HG03521 (cell line): ENCODE data around the gene SLC30A3.
"Not testable (repeated sequence)": the region's sequence is repeated elsewhere in the genome, so short reads cannot be mapped to it uniquely, and the experiment has no call there.

Source experiments
- ATAC-seq: cut with Tn5 transposase; IDR thresholded peaks from one replicate; pipeline ENCODE4 v1.9.1; 2021; ENCODE audit warnings: mild to moderate bottlenecking, moderate library complexity; ENCODE audit not compliant: unreplicated experiment

Gene SLC30A3

DNA sequence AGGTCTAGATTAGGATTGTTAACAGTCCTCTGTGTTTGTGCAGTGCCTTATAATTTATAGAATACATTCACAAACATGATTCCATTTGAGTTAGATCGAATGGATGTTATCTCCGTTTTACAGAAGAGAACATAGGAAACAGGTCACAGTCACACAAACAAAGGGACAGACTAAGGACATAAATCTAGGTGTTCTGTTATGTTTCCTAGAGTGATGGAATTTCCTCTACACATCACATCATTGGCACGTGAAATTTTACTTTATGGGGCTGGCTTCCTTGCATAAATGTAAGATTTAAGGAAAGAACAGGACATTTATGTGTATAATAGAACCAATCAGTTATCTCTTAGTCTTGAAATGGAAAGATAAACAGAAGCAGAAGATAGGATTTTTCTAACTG is 25.8 kb upstream of the SLC30A3 start:
- no peak for ATAC-seq

DNA sequence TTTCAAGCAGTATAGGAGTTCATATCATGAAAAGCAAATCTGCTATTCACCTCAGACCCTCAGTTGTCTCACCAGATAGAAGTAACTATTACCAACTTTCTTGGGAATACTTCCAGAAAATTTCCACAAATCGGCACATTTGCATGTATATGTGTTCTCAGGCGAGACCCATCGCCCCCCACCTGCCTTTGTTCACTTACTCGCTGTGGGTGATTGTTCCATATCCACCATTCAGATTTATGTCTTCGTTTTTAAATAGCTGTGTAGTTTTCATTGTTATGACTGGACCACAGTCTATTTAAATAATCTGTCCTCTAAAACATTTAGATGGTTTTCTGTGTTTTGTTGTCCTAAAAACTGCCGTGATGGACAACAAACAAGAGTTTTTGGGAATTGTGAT is 22.6 kb upstream of the SLC30A3 start:
- ATAC-seq: no peak

DNA sequence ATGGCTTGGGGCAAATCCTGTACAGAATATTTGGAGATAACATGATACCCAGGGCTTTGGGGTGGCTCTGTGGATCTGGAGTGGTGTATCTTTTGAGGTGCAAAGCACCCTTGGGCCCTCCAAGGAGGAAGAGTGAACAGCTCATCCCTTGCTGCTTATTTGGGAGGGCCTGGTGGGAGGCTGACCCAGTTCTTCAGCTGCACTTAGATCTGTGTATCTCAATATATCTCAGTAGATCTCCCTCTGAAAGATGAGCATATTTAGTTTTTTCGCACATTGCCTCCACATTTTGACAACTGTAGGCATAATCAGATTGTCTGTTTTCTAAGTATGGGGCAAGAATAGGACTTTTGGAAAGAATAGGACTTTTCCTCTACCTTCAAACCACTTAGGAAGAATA is 22.1 kb upstream of the SLC30A3 start:
- no peak for ATAC-seq

DNA sequence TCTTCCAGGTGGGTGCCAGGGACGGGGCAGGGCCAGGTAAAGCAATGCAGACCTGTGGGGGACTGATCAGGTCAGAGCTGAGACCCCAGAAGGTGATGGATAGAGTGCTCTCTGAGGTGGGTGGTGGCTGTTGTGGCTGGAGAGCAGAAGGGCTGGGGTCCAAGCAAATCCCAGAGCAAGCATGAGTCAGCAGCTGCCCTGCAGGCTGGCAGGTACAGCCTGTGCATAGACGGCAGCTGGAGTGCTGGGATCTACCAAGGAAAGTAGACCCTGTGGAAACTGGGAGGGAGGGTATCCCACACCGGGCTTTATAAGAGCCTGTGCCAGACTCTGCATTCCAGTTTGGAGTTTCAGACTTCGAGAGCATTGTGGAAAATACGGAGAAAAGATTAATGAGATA is 20.0 kb upstream of the SLC30A3 start:
- ATAC-seq: no peak

DNA sequence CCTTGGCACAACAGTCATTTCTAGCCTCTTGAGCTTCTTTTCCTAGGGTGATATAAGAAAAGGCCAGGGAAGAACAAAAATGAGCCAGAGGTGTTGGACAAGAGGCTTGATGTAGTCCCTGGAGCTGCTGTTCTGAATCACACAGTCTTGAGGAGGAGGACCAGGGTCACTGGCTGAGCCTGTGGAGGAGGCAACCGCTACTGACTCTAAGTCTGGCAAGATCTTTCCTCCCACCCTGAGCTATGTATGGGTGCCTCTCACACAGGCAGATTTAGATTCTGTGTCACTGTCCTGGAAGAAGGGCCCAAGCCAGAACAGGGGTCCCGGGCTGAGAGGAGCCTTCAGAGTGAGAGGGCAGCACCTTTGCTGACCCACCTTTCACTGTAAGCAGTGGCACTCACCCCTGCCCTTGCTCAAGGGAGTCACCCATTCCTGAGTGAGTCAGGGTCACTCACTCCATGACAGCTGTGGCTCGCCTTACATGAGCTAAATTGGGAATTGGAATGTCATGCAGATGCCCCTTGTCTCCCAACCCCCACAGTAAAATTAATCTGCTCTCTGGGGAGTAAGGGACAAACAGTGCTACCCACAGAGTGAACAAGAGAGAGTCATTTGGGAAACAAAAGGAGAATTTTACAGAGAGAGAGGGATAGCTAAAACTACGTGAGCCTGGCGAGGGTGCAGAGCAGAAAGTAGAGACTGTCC is 19.2 kb upstream of the SLC30A3 start, which contains the start of gene TRIM54:
Gene TRIM54 (plus strand): TSS at position 575 of the 705 bp plus-strand sequence. CDS start 303 bp downstream, outside the sequence.
- no peak for ATAC-seq

DNA sequence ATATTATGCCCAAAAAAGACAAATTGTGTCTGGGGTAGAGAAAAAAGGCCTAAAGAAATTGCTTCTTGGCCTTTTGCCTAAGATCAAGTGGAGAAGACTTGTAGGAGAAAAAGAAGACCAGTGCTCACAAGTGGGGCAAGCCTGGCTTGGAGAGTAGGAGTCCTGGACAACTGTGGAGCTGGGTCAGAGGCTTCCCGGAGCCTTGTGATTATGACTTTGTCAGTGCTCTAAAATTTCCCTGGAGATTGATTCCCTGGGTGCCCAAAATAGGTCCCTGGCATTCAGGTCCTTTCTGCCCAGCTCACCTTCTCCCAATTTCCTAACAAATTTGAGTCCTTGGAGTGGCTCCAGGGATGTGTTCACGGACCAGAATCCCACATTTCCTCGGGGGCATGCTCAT is 18.6 kb upstream of the SLC30A3 start:
- ATAC-seq: no peak

DNA sequence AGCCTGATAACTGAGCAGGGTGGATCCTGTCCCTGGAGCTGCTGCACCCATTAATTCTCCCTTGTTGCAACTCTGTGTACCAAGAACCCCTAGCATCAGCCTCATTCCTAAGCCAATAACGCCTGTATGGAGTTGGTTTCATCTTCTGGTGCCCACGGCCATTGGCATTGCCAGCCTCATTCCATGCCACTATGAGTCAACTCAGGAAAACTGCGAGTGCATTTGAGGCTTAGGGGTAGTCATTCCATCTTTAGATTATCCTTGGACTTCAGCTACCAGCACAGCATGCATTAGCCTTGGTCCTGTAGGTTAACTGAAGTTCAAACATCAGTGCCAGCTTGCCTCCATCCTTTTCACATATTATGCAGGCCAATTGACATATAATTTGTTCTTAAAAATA is 18.0 kb upstream of the SLC30A3 start:
- ATAC-seq: no peak

DNA sequence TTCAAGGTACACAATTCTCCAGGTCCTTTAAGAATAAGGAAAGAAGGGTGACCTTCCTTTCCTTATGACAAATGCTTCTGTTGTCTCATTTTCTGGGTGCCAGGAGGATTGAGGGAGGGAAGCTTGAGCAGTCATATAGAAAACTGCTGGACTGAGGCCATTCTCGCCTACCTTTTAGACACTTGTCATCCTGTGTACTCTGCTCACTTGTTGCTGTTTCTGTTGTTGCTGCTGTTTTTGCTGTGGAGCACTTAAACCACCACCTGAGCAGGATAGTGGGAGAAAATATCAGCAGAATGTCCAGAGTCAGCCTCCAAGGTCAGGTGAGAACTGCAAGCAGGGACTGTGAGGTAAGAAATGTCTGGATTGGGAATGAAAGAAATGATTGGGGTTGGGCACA is 15.2 kb upstream of the SLC30A3 start:
- no peak for ATAC-seq

DNA sequence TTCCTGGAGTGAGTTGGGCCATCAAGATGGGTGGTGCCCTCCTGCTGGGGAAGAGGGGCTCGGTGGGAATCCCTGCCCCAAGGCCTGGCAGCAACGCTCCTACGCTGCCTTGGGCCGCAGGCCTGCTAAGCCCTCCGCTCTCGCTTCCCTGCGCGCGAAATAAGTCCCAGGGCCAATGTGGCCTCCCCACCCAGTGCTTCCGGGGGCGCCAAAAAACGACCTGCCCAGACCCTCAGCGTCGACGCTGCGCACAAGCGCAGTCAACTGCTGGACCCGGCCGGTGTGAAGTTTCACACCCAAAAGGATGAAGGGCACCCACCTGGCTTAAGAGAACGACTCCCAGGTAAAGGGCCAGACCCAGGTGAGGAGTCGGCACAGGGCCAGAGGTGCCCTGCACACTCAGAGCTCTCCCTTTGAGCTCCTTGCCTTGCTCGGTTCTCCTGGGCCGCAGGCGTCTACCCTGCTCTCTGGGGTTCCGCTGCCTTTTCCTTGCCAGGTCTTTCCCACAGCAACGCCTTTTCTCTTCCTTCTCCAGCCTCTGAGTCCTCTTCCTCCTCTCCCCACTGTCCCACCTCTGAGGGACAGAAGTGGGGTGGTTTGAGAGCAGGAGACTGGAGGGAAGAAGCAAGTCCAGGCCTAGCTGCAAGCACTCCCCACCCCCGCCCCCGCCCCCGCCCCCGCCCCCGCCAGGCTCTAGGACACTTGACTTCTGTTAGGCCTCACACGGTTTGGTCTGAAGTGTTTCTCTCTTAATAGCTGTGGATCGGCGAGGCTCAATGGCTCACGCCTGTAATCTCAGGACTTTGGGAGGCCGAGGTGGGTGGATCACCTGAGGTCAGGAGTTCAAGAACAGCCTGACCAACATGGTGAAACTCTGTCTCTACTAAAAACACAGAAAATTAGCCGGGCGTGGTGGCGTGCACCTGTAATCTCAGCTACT is 12.6 kb upstream of the SLC30A3 start, which contains the start of gene DNAJC5G:
Gene DNAJC5G (plus strand): TSS at position 223 of the 940 bp plus-strand sequence. CDS start 1,296 bp downstream, outside the sequence.
- ATAC-seq: no peak

DNA sequence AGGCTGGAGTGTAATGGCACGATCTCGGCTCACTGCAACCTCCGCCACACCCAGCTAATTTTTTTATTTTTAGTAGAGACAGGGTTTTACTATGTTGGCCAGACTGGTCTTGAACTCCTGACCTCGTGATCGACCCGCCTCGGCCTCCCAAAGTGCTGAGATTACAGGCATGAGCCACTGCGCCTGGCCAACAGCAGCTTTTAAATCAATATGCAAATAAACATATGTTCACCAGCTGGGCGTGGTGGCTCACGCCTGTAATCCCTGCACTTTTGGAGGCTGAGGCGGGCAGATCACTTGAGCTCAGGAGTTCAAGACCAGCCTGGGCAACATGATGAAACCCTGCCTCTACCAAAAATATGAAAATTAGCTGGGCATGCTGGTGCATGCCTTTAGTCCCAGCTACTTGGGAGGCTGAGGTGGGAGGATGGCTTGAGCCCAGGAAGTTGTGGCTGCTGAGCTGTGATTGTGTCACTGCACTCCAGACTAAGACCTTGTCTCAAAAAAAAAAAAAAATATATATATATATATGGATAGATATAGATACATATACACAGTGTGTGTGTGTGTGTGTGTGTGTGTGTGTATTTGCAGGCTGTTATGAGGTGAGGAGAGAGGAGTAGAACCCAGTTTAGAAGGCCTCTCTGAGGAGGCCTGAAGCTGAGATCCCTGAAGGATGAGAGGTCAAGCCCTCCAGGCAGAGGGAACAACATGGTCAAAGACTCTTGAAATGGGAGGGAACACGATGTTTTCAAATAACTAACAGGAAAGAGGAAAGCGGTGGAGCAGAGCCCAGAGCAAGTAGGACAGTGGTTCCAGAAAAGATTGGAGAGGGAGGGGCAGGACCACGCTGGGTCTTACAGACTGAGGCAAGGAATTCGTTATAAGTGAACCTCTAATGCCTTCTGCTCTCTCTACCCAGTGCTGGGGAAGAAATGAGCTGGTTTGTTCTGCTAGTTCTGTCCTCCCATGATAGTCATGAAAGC is 10.0 kb upstream of the SLC30A3 start:
- not testable (repeated sequence) for ATAC-seq

DNA sequence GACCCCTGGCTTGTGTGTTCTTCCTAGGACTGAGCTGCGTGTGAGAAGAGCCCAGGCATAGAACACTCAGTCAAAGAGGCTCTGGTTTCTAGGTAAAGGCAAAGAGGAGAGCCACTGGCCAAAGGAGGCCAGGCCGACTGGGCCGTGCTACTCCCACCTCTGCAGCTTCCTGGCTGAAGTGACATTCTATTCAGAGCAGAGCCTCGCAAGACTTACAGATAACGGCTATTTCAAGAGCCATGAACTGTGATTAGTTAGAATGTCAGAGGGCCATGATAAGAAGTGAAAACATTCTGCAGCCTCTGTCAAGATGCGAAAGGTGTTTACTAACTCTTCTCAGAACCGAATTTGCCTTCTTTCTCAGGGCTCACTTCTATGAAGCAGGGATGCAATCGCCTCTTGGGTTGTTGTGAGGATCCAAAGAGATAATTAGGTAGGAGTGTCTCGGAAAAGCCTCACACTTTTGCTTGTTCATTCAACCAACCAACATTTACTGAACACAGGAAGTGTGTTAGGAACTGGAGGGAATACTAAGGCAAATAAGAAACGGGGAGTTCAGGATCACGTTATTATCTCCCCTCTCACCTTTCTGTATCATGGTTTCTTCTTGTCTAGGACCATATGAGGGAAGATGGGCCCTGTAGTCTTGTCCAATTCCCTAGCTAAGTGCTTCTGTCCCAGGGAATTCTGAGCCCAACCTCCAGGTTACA is 8.9 kb upstream of the SLC30A3 start:
- no peak for ATAC-seq

DNA sequence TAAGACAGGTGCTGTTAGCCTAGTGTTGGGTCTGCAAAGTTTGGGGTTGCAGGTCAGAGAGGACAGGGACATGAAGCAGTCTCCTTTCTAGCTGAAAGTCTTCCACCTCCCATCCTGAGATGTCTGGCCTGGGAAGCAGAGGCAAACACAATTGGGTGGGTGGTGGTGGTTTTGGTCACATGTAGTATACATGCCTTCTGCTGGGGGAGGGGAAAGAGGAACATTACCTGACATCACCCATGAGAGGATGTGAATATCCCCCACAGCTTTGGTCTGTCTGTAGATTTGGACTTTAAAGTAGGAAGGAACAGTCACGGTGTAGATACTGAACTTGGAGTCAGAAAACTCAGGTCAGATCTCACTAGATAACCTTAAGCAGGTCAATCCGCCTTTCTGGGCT is 7.8 kb upstream of the SLC30A3 start:
- no peak for ATAC-seq

DNA sequence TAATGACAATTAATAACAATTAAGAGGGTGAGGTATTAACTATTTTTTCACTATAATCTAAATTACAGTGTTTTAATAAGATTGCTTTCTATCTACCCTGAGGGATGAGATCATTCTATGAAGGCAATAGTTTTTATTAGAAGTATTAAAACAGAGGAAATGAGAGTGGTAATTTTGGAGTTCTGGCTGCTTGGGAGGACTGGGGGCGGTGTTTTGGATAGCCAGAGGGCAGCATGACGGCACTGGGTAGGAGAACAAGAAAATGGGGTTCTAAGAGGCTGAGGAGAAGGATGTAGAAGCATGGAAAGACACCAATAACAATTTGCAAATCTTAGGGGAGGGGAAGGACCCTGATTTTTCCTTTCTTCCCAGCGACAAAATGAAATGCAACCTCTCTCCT is 7.3 kb upstream of the SLC30A3 start:
- ATAC-seq: no peak

DNA sequence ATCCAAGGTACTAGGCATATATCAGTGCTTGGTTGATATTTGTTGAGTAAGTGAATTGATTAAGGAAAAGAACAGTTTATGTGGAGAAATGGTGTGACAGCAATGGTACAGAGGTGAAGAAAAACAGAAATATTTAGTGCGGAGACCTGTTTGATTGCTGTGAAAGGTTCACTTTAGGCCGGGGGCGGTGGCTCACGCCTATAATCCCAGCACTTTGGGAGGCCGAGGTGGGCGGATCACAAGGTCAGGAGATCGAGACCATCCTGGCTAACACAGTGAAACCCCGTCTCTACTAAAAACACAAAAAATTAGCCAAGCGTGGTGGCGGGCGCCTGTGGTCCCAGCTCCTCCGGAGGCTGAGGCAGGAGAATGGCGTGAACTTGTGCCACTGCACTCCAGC is 5.4 kb upstream of the SLC30A3 start:
- ATAC-seq: not testable (repeated sequence)

DNA sequence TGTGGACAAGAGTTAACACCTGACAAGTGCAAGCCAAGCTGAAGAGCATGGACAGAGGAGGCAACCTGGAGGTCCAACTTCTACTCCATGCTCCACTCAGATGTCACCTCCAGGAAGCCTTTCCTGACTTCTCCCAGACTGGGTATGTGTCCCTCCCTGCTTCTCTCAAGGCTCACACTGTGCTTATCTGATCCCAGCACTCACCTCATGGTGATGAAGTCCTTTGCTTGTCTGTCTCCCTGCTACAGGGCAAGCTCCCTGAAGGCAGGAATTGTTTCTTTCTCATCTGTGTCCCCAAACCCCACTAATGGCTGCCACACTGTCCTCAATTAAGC is 2.7 kb upstream of the SLC30A3 start:
- no peak for ATAC-seq

DNA sequence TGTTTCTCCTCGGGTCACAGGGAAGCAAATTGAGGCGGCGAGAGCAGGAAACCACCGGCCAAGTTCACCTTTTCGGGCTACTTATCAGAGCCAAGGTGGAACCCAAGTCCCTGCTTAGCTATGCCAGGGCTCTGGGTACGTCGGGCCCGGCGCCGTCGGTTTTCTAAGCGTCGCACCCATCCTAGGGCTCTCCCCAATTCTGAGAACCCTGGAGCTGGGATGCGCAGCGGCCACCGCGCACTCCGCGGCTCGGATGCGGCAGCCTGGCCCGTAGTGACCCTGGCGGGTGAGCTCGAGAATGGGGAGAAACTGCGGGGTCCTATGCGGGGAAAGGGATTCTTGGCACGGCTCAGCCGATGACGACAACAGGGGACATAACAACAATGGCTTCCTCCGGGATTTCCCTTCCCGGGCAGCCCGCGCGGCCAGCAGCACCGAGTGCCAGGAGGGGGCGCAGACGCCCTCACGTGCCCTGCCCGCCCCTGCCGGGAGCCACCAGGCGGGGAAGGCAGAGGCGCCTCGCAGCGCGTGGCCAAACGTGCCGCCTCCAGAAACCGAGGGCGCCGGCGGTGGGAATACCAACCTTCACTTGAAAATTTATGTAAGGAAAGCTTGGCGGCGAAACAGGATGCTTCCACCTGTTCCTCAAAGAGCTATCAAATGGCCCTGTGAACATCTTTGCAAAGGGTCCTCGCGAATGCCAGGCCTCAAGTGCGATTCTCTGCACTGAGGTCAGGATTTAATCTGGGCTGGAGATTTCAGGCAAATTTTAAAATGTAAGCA is 2.1 kb upstream of the SLC30A3 start:
- no peak for ATAC-seq

DNA sequence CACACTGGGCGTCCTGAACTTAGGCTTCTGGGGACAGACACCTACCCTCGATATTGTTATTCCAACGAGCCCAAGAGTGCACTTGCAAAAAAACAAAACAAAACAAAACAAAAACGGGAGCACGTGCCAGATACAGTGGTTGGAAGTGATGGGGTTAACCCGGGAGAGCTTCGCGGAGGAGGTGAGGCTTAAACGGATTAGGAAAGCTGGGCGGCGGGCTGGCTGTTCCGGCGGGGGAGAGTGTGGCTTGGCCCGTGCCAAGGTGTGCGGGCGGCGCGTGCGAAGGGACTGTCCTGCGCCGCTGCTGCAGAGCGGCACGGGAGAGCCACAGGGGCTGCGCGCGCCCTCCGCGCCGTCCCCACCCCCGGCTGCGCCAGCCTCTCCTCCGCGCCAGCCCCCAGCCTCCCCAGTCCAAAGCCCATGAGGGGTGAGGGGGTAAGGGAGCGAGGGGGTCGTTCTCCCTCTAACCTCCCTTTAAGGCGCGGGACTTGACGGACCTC is 1.5 kb upstream of the SLC30A3 start:
- ATAC-seq: no peak

DNA sequence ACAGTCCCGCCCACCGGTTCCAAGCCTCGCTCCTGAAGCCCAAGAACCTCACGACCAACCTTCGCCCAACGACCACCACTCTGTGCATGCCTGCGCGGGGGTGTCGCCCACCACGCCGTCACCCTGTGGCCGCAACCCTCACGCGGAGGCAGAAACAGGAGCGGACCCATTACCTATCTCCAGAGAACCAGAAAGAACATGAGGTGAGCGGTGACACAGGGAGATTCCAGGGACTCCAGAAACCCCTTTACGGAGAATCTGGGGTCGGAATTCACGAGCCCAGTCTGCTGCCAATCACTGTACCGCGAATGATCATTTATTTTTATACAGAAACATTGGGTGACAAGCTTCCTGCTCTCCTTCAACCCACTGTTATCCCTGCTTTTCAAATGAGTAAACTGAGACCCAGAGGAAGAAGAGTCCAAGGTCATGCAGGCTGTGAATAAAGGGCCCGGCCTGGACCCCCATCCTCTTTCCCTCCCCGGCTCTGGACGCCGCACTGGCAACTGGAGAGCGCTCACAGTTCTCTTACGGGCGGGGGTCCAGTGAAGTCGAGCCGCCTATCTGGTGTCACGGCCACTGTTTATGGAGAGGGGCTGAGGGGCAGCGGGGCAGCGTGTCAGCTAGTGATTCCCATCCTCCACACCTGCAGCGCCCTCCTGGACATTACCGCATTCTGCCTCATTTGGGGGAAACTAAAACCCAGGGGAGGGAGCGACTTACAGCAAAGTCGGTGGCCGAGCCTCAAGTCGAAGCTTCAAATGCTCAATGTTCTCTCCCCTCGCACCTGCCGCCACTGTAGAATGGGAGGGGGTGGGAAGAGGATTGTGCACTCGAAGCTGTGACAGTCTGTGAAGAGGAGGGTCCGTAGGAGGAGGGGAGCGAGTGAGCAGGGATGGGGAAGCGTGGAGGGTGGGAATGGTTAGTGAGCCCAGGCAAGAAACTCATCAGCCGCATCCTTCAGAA is 723 bp upstream of the SLC30A3 start:
- no peak for ATAC-seq
